ENCODE results near the gene HMGN5.
A peak's percentile ranks its signal among the peaks of the same experiment; 100 is the strongest.

HMGN5 gene

DNA sequence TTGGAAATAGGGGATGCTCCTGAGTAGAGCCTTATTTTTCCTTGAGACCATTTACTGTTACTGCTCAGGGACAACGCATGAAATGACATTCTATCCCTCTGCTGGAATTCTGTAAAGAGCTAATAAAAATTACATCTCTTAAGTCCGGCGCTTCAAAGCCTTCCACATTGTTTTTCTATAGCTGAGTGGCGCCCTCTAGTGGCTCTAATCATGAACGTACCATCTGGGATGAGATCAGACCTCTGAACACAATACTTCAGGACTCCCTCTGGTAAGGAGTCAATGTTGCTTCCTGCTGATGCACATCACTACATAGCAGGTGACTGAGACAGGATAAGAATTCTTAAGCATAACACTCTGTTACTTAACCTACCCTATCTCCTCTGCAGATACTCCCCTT, 6.0 kb downstream of the HMGN5 start:
- no peak overlapping the region for H3K27ac ChIP-seq (replicated peaks)
- peak in 1 of 2 experiments; percentile 57 for DNase-seq (ENCODE audit: low read depth in 1 of 2, low spot score in 1 of 2)
- TF ChIP-seq, protein P1, sequence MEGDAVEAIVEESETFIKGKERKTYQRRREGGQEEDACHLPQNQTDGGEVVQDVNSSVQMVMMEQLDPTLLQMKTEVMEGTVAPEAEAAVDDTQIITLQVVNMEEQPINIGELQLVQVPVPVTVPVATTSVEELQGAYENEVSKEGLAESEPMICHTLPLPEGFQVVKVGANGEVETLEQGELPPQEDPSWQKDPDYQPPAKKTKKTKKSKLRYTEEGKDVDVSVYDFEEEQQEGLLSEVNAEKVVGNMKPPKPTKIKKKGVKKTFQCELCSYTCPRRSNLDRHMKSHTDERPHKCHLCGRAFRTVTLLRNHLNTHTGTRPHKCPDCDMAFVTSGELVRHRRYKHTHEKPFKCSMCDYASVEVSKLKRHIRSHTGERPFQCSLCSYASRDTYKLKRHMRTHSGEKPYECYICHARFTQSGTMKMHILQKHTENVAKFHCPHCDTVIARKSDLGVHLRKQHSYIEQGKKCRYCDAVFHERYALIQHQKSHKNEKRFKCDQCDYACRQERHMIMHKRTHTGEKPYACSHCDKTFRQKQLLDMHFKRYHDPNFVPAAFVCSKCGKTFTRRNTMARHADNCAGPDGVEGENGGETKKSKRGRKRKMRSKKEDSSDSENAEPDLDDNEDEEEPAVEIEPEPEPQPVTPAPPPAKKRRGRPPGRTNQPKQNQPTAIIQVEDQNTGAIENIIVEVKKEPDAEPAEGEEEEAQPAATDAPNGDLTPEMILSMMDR (IDR thresholded peaks at IDR 0.05; ENCODE audit: insufficient read depth, low read length), result peak; percentile 23
- TF ChIP-seq, protein P2, sequence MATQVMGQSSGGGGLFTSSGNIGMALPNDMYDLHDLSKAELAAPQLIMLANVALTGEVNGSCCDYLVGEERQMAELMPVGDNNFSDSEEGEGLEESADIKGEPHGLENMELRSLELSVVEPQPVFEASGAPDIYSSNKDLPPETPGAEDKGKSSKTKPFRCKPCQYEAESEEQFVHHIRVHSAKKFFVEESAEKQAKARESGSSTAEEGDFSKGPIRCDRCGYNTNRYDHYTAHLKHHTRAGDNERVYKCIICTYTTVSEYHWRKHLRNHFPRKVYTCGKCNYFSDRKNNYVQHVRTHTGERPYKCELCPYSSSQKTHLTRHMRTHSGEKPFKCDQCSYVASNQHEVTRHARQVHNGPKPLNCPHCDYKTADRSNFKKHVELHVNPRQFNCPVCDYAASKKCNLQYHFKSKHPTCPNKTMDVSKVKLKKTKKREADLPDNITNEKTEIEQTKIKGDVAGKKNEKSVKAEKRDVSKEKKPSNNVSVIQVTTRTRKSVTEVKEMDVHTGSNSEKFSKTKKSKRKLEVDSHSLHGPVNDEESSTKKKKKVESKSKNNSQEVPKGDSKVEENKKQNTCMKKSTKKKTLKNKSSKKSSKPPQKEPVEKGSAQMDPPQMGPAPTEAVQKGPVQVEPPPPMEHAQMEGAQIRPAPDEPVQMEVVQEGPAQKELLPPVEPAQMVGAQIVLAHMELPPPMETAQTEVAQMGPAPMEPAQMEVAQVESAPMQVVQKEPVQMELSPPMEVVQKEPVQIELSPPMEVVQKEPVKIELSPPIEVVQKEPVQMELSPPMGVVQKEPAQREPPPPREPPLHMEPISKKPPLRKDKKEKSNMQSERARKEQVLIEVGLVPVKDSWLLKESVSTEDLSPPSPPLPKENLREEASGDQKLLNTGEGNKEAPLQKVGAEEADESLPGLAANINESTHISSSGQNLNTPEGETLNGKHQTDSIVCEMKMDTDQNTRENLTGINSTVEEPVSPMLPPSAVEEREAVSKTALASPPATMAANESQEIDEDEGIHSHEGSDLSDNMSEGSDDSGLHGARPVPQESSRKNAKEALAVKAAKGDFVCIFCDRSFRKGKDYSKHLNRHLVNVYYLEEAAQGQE (IDR thresholded peaks at IDR 0.05; ENCODE audit: insufficient replicate concordance, low read depth), result no peak
- H3K27me3 ChIP-seq (ENCODE audit: insufficient read depth, poor library complexity, severe bottlenecking), result no peaks in the 10 kb centered on the region
- no peak overlapping the region for H3K4me3 ChIP-seq (replicated peaks; ENCODE audit: insufficient read depth, low read length)

DNA sequence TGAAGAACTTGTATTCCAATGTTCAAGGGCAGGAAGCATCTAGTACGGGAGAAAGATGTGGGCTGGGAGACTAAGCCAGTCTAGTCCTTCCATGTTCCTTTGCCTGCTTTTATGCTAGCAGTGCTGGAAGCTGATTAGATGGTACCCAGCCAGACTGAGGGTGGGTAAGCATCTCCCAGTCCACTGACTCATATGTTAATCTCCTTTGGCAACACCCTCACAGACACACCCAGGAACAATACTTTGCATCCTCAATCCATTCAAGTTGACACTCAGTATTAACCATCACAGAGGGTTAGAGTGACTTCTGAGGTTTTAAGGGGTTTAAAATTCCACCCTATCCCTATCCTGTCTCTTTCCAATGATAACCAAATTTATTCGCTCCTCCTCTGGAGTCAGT, 6.5 kb downstream of the HMGN5 start:
- TF ChIP-seq GABPA (IDR thresholded peaks at IDR 0.05; ENCODE audit: low read depth), result no peak
- TF ChIP-seq, protein P1 (IDR thresholded peaks at IDR 0.05; ENCODE audit: insufficient read depth, low read length), result no peak
- Histone ChIP-seq H3K4me3 (replicated peaks; ENCODE audit: insufficient read depth, low read length) (no peak overlapping the region), H3K27ac (replicated peaks) (no peak overlapping the region), H3K27me3 (ENCODE audit: insufficient read depth, poor library complexity, severe bottlenecking) (no peaks in the 10 kb centered on the region)
- DNase-seq (ENCODE audit: low read depth in 1 of 2, low spot score in 1 of 2), result no peak

DNA sequence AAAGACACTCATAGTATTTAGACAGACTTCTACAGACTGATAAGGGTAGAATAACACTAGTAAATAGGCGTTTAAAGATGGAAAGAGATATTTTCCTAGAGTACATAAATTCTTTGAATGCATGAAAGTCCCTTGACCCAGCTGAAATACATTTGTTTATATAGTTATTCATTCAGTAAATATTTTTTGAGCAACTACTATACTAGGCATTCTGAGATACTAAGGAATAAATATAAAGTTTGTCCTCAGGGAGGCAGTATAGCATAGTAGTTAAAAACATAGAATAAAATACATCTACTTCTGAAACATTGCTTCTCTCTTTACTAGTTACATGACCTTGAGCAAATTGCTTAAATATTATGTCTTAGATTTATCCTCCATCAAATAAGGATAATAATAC, 27.4 kb downstream of the HMGN5 start:
- no peak overlapping the region for H3K27ac ChIP-seq (replicated peaks)
- no peak for TF ChIP-seq POLR2AphosphoS5 (IDR thresholded peaks at IDR 0.05; ENCODE audit: low read depth)
- no peak for TF ChIP-seq SPI1 (IDR thresholded peaks at IDR 0.05; ENCODE audit: borderline replicate concordance, low read depth)
- TF ChIP-seq, protein P1 (IDR thresholded peaks at IDR 0.05; ENCODE audit: insufficient read depth, low read length), result no peak
- TF ChIP-seq, protein P2 (IDR thresholded peaks at IDR 0.05; ENCODE audit: insufficient replicate concordance, low read depth), result no peak
- no peak for TF ChIP-seq GABPA (IDR thresholded peaks at IDR 0.05; ENCODE audit: low read depth)
- no peak overlapping the region for H3K4me3 ChIP-seq (replicated peaks; ENCODE audit: insufficient read depth, low read length)
- no peaks in the 10 kb centered on the region for H3K27me3 ChIP-seq (ENCODE audit: insufficient read depth, poor library complexity, severe bottlenecking)
- DNase-seq (ENCODE audit: low read depth in 1 of 2, low spot score in 1 of 2), result no peak

DNA sequence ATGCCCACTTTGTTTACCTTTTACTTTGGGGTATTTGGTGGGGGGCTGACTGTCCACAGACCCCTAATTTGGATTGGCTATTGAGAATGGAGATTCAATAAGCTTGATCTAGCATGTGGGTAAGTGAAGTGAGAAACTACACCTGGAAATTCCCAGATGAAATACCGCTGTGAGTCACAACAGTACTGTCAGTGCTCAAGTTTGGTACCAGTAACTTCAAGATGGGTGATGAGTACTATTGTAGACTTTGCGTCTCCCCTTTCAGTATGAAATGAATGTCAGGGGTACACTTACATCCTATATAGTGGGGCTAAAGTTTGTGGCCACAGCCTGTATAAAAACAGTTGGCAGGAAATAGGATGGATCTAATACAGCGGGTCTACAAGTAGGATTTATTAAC, 33.3 kb downstream of the HMGN5 start:
- TF ChIP-seq SPI1 (IDR thresholded peaks at IDR 0.05; ENCODE audit: borderline replicate concordance, low read depth) (no peak), POLR2AphosphoS5 (IDR thresholded peaks at IDR 0.05; ENCODE audit: low read depth) (no peak), GABPA (IDR thresholded peaks at IDR 0.05; ENCODE audit: low read depth) (no peak)
- TF ChIP-seq, protein P1 (IDR thresholded peaks at IDR 0.05; ENCODE audit: insufficient read depth, low read length), result no peak
- TF ChIP-seq, protein P2 (IDR thresholded peaks at IDR 0.05; ENCODE audit: insufficient replicate concordance, low read depth), result no peak
- Histone ChIP-seq H3K27ac (replicated peaks) (no peak overlapping the region), H3K4me3 (replicated peaks; ENCODE audit: insufficient read depth, low read length) (no peak overlapping the region), H3K27me3 (ENCODE audit: insufficient read depth, poor library complexity, severe bottlenecking) (no peaks in the 10 kb centered on the region)
- DNase-seq (ENCODE audit: low read depth in 1 of 2, low spot score in 1 of 2), result no peak
